Activated CD8-positive, alpha-beta memory T cell treated with anti-CD3 and anti-CD28 coated beads, Interleukin-2, amount 50 U/mL, for 4 hours (primary cell): ENCODE measurements around the gene ROBO1.

ENCODE experiments used
- DNase-seq: peaks from one replicate; pipeline ENCODE4 v3.0.0-alpha.2; 2020

The ROBO1 gene

DNA sequence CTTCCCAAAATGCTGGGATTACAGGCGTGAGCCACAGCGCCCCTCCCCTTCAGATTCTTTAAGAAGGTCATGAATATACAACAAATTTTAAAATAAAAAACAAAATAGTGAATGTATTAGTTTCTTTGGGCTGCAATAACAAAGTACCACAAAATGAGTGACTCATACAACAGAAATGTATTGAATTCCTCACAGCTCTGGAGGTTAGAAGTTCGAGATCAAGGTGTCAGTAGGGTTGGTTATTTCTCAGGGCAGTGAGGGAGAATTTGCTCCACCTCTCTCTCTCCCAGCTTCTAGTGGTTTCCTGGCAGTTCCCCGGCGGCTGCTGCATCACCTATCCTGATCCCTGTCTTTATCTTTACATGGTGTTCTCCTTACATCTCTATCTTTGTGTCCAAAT, 804.0 kb downstream of the ROBO1 start:
- DNase-seq: no peak

DNA sequence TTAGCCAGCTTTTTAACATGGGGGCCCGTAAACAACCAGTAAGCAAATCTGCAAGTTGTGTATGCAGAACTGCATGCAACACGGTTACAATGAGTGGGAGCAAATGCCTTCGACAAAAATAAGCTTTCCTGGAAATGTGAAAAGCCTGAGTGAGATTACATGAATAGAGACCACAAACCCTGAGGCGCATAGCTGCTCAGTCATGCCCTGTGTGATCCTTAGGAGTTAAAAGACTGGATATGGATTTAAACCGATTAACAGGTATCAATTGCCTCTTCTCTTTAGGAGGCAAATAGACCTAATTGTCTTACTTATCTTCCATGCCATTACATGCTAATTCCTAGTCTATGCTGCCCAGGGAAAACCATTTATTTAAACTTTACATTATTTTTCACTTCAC, 810.3 kb downstream of the ROBO1 start:
- no peak for DNase-seq

DNA sequence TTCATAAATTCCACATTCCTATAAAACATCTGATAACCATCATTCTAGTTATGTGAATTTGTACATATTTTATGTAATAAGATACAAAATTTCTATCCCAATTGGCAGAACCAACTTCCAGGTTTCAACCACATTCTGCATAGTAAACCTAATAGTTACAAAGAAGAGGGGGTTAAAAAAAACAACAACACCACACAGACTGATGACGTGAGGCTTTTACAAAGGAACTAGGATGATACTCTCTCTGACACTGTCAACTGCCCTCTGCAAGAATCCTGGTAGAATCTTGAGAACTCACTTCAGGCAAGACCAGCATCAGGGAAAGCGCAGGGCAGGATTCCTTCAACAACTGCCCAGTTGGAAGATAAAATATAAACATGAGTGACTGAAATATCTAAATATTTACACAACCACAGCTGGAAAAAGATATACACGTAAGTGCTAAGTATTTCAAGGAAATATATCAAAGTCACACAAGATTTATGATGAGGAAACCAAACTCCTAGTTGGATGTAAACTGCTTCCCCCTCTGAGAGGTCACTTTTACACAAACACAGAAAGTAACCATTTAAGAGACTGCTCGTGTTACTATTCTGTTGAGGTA, 816.4 kb downstream of the ROBO1 start:
- DNase-seq: no peak

DNA sequence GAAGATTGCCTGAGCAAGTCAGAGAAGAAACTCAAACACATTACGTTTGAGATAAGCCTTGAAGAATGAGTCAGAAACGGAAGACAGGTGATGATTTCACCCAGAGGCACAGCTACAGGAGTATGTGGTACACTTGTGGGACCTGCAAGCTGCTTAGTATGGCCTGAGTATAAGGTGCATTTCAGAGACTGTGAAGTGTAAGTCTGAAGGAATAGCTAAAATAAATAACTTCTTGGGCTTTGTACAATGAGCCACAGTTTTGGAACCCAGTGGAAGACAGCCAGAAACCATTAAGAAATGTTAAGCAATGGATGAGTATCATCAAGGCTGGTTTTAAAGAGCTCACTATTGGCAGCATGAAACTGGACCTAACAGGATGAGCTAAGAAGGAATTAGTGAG, 826.2 kb downstream of the ROBO1 start:
- no peak for DNase-seq

DNA sequence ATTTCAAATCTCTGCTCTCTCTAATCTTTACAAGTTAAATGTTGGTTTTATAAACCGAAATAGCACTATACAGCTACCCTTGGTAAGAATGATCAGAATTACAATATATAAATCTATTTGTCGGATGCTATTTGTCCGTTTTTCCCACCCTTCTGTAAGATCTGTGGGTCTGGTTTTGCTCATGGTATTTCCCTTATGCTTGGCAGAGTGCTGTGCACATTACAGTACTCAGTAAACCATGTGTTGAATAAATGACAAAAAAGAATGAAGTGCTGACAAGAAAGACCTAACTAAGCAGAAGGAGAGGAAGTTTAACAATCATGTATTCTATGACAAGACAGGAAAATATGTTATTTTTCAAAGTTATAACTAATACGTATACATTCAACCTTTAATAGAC, 827.2 kb downstream of the ROBO1 start:
- DNase-seq: no peak

DNA sequence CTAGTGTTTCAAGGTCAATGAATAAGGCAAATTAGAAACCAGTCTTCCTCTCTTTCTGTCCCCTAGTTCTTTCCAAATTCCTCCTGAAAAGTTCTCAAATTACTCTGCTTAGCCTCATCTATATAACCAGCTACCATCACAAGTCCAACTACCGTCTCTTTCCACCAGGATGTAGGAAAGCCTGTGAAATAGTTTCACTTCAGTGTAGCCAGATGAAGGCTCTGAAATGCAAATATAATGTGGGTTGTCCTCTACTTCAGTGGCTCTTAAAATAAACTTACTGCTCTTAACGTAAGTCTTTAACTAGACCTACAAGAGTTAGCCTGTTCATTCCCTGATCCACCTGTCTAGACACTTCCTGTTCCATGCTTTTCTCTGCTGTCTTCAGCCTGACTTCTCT, 827.7 kb downstream of the ROBO1 start:
- DNase-seq: no peak

DNA sequence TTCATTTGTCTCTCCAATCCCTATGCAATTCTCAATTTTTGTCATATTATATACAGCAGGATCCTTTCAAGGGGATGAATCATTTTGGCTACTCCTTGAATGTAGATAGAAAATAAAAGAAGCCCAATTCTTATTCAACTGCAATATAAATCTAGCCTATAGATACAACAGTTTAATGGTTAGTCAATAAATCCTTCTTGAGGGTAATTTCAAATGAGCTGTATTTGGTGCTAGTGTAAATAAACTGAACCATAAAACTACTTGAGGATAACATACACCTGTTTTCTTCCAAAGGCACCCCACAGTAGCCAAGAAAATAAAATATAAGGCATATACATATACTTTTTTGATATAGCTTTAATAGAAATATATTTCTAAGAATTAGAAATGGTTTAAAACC, 830.3 kb downstream of the ROBO1 start:
- no peak for DNase-seq

DNA sequence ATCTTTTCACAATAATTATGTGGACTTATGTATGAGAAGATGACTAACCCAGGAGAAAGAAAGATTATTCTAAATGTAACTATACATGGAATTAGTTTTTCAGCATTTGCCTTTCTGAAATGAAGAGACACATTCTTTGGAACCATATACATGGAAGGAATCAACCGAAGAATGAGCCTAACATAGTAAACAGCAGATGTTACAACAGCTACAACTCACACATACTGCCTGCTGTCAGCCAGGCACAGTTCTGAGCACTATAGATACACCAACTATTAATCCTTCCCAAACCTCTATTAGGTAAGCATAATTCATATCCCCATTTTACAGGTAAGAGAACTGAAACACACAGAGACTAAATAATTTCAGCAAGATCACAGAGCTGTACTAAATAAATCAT, 840.0 kb downstream of the ROBO1 start:
- no peak for DNase-seq

DNA sequence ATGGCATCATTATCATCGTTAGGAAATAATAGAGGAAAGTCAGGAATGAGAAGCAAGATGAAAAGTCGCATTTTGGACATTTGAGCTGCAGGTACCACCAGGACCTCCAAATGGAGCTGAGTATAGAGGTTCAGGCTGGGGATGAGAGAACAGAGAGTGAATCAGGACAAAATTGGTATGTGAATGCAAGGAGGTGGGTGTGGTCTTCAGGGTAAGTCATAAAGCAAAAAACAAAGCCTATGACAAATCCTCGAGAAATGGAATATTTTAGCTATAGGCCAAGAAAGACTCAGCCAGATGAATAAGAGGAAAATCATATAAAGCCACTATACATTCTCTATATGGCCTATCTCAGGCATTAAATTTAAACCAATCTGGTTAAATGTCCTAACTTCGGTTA, 841.3 kb downstream of the ROBO1 start:
- no peak for DNase-seq

DNA sequence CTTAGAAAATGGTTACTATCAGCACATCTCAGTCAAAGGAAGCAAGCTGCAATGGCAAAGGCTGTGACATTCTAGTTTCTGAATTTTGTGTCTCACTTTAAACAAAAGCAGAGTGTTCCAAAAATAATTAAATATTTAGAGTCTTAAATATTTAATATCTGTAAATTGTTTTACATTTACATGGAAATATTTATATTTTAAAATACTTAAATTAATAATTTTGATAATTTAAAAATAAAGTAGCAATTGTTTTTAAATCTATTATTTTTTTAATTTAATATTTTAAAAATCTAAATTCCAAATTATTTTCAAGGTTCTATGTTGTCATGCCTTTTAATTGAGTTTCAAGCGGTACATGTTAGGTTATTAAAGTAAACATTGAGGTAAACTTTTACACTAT, 843.1 kb downstream of the ROBO1 start:
- DNase-seq: no peak

DNA sequence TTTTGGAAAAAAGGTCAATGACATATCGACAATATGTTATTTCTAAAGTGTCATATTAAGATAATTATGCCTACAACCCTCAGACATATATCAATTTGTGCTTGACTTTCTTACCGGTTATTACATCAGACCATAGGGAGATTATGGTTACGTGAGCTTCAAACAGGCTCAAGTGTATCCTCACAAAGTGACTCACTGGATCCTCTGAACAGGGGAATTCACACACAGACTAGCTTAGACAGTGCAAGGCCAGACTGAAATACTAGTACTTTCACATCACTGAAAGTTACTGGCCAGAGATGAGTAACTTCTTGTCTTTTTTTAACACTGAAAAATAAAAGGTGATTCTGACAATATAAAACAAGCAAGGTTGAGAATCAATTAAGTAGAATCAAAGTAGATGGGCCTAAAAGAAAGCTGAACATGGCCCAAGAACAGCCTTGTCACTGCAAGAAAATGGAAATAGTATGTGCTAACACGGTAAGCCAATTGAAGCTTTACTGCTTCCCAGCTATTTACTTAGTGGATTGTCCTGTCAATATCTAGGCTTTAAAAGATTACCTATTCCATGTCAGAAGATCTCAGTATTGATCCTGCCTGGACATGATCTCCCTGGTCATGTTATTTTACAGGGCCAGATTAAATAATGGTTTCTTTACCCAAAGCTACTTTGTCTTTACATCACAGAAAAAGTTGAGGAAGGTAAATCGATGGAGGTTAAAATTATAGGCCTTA, 848.6 kb downstream of the ROBO1 start:
- DNase-seq: no peak

DNA sequence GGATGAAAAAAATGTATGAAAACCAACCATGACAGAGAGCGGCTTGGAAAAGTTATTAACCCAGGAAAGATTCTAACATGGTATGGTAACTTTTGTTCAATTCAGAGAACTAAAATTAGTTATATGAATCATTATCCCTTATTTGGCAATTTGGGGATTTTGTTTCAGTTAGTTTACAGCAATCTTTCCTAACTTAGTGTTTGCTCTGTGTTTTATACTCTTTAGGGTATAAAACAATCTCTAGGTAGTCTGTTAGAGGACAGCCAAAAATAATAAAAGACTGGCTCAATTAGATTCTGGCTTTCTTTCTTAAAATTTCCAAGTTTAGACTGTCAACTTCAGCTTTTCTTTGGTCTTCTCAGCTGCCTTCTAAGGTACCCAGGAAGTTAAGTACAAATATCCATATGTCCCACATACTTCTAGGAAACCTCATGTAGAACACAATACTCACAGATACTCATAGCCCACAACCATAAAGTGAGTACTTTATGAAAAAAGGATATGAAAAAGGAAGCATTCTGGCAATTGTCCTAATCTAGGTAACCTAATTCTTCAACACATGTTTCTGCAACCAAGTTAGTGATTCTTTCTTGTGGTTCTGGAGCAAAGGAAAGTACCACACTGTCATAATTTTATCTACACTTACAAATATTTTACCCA, 849.3 kb downstream of the ROBO1 start:
- no peak for DNase-seq

DNA sequence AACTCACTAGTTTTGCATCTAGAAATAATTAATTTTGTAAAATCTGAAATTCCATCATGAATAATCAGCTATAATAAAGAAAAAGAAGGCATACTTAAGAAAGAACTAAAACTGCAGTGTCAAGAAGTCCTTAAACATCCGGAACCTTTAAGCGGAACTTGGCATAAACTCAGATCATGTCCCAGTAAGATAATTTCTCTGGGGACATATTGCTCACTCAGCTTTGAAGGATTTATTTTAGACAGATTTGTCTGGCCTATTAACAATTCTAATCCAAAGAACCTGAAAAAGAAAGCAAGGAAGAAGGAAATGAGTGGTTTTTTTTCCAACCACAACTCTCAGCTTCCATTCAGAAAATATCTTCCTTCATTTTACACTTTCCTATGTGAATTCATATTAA, 850.3 kb downstream of the ROBO1 start:
- DNase-seq: no peak

DNA sequence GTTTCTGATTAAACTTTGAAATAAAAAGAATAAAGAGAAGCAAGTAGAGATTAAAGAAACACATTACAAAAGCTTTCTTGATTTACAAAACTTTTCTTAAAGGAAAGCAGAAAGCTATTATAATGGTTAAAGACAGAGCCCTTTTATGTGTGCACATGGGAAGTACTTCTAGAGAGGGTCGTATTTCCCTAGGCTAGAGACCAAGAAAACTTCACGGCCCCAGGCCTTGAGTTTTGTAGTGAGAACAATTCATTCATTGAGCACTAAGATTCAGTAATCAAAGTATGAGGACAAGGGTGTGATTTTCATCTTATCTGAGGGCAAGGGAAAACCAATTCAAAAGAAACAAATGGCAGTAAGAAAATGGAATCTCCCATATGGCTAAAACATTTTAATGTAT, 854.1 kb downstream of the ROBO1 start:
- no peak for DNase-seq

DNA sequence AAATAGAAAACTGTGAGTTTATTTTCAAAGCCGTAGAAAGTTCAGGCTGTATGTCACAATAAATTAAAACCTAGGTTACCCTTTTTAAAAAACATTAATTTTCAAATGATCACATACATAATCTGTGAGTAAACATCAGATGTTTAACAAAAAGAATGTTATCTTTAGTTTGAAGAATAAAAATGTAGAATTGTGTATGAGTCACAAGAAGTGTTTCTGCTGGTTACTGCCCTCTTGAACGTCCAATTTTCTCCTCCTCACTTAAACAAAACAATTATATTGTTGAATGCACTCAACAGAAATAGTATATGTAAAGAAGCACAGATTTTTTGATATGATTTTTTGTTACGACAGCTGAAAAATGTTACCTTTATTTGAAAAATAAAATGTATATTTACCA, 855.1 kb downstream of the ROBO1 start:
- DNase-seq: no peak

DNA sequence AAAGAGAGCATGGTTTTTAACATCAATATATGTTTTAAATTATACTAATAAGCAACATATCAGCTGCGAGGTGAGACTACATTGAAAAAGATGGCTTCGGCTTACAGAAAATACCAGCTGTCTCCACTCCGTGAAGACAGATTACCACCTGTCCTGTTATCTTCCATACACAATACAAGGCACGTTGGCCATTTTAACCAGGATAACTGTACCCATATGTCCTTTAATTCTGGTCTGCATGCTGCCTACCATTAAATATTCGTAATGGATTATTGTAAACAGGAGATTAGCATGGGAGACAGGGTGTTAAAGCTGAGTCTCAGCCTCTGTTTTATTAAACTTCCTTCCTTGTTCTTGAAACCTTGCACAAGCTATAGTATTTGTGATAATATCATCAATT, 855.5 kb downstream of the ROBO1 start:
- DNase-seq: no peak

DNA sequence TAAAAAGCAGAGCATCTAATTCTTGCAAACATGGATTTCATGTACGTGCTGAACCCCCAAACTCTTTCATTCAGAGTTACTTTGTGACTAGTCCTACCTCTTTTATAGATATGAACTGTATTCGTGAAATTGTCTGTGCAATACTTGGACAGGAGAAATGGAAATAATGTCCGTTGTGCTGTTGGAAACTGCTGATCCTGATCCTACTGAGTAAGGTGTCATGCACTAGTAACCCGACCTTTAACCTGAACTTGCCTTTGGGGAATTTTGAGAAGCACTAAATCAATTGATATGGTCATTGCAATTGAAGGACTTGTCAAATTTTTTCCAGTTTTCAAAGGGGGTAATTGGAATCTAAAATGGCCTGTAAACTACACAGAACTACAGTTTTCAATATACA, 856.4 kb downstream of the ROBO1 start:
- DNase-seq: no peak

DNA sequence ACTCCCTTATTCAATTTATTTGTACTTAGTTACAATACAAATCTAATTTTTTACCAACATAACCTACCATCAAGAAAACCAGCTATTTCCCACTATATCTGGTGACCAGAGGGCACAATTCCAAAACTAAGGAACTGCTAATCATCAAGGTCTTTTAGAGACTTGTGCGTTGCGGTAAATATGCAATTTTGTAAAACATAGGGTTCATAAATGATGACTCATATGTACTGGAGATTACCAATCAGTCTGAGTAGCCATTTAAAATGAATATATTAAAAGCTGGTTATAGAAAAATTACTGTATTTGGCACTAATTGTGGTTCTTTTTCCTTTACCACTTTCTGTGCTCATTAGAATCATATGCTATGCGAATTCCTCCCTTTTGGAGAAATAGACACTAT, 859.6 kb downstream of the ROBO1 start:
- DNase-seq: no peak

DNA sequence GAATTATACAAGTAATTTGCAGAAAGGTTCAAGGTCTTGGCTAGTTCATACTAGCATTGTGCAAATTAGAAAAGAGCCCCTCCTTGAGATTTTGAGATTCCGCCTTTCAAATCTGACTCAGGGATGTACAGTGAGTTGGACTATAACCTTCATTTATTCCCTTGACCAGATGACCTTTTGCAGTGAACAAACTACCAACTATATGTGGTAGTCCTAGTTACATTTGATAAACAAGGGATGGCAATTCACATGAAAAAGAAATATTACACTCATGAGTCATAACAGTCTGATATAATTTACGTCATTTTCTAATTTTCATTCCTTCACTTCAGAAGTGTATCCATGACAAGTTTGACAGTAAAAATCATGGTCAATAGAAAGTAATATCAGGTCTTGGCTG, 860.4 kb downstream of the ROBO1 start:
- no peak for DNase-seq

DNA sequence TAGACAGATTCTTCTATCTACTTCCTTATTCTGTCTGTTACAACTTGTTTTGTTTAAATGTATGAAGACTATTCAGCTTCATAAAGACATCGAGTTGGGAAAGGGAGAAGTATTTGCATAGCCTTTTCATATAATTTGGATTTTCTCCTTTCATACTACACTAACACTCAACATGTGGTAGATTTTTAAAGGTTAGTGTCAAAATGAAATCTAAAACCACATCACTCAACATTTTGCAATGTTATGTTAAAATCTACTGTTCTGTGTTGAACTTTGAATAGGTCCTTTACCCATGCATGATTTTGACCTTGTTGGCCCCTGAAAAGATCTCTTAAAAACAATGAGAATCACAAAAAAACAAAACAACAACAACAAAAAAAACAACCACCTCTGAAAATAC, 860.9 kb downstream of the ROBO1 start:
- no peak for DNase-seq

DNA sequence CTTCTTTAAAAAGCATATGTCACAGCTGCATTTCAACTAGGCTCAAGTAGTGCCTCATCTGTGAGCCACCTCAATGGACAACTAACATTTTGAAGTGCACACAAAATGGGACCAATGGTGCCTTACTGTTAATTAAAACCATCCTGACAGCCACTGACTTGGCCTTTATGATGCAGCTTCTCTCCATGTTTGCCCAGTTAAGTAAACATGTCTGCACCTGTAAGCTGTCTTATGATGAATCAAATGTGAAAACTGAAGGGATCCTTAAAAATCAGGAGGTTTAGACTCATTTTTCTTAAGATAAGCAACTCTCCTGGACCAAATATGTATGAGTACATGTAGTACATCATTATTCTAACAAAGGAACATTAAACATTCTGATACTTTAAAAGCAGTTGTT, 861.6 kb downstream of the ROBO1 start:
- DNase-seq: no peak

DNA sequence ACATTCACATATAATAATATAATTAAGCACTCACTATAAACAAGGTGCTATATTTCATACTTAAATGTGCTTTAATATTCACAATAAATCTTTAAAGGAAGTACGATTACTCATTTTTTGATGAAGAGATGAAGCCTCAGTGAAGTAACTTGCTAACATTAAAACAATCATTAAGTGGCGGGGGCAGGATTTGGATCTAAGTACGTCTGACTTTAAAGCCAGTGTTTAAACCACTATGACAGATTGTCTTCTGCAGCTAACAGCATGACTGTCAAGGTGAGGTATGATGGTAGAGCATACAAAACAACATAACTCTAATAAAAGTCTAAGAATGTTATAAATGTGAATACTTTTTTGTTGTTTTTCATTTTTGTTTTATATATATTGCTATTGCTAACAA, 862.1 kb downstream of the ROBO1 start:
- no peak for DNase-seq

DNA sequence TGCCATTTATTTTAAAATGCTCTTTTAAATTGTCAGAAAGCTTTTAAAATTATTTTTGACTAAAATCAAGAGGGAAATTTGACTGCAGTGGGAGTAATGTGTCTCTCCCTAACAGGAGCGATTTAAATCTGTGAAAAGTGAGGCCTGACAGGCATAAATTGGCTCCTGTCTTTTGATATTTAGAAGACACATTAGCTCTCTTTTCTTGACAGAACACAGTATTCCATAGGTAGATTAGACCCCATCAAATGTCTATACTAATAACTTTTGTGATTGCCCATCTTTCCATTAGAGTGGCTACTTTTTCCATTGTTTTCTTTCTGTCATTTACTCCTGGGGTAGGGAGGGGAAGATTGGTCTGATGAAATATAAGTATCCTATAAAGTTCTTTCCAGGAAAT, 866.3 kb downstream of the ROBO1 start:
- DNase-seq: no peak

DNA sequence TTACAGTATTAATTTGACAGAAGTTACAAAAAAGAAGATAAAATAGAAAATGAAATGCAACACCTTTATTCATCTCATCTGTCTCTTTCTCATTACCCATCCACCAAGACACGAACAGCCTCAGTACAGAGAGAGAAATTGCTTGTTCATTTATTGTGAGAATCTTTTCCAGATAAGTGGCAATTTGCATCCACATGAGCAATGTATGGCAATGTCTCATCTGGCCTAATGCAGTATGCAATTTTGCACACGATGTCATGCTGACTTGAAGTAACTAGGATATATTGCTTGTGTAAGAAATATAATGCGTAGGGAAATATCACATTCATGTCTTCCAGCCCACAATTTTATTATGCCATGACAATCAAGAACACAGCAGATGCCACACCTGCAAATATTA, 866.9 kb downstream of the ROBO1 start:
- no peak for DNase-seq

DNA sequence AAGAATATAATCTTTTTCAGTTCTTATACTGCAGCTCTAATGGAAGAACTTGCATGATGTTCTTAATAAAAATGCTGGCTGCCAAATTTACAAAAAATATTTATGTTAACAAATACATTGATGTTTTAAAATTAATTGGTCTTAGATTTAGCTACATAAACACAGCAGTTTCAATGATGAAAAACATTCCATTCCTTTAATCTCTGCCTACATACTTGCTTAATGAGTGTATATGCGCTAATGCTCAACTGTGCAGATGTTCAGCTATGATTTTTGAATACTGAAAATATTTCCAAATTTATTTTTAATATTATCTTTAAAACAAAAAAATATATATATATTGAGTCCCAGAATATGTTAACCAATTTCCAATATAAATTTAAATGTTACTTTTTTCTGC, 867.4 kb downstream of the ROBO1 start:
- DNase-seq: no peak
